ENCODE data around the gene ATP2B1. TPM values are rescaled to one million over a fixed set of nuclear protein-coding genes. Genes with fewer than 3 reads are reported as not detected.

The ATP2B1 gene
- total and polyA plus RNA-seq, 2 donors (not counting 3 experiments of a cell fraction or from before 2014, with no cell fraction given) = 6.4 to 28.0 TPM

DNA sequence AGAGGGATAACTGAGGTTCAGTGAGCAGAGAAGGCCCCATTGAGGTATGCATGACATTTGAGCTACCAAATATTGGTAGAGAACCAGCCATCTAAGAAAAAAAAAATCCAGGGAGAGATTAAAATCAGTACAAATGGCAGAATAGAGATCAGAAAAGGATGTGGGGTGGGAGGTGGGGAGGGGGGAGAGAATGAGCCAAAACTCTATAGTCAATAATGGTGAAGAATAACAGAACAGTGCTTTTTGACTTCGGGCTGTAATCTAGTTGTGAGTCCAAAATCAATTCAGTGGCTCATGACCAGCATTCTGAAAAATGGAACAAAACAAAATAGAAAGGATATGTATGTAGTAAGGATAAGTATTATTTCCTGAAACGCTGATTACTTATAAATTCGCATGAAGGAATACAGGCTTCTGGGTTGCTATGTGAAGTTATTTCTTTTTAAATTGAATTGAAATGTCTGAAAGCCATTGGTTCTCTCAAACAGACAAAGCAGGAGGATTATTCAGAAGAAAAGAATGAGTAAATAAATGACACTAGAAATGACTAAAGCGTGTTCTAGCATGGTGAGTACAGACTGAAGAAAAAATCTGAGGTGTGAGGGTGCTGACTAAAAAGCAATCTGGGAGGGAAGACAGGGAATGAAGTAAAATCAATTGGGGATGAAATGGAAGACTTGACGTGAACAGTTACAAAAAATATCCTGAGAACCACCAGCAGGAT, 72.4 kb downstream of the ATP2B1 start:
- Histone ChIP-seq H3K4me2 (ENCODE audit: insufficient read depth, low read length) (no peak overlapping the region), H3K27ac (ENCODE audit: insufficient read depth, low read depth, low read length) (no peak overlapping the region), H3K4me3 (replicated peaks in 1 of 3; ENCODE audit: insufficient read depth in 1 of 3, low read depth in 1 of 3, low read length in 3 of 3) (no peak overlapping the region), H3K36me3 (ENCODE audit: control insufficient read depth in 2 of 2, extremely low read depth in 1 of 2, insufficient read depth in 2 of 2, low read length in 2 of 2) (no peaks in the 10 kb centered on the region), H2AFZ (ENCODE audit: low read depth, low read length) (no peak overlapping the region), H3K79me2 (ENCODE audit: control insufficient read depth, insufficient read depth, low read length) (no peaks in the 10 kb centered on the region), H4K20me1 (replicated peaks; ENCODE audit: control insufficient read depth, extremely low read depth, insufficient read depth, low read length) (no peaks in the 10 kb centered on the region), H3K9ac (replicated peaks; ENCODE audit: extremely low read depth, insufficient read depth, low read length) (no peak overlapping the region), H3K27me3 (ENCODE audit: control insufficient read depth in 2 of 2, insufficient read depth in 2 of 2, low read length in 2 of 2) (no peaks in the 10 kb centered on the region), H3K9me3 (replicated peaks; ENCODE audit: control insufficient read depth, insufficient read depth, low read length) (no peaks in the 10 kb centered on the region), H3K4me1 (ENCODE audit: control insufficient read depth, extremely low read depth, insufficient read depth, low read length) (no peaks in the 10 kb centered on the region), H3K9me1 (replicated peaks; ENCODE audit: control insufficient read depth, extremely low read depth, insufficient read depth, low read length) (no peaks in the 10 kb centered on the region)
- intact Hi-C loops (cut with micrococcal nuclease) = no loop called here
- no peak for DNase-seq (ENCODE audit: low read depth, low spot score)
- ChIA-PET CTCF (interaction anchor here (0.6 to 2.4 kb wide), 6 partner anchors 8 to 1309 kb away, joined by 3 to 8 read pairs (median 4); no protein-coding TSS in a partner anchor), POLR2A (interaction anchor here (0.6 kb wide), 1 partner anchor 9 kb away, joined by 3 read pairs; no protein-coding TSS in a partner anchor)
- no TSS peak for BruUV-seq (replicated peaks)
- FAIRE-seq = no peak
- dilution Hi-C loops (cut with MboI; ENCODE audit: extremely low pct_ligation_motif_present, low sequenced_read_pairs) = no loop called here
- TF ChIP-seq GATA2 (IDR thresholded peaks at IDR 0.05; ENCODE audit: insufficient read depth, insufficient read length, low read depth, low read length) (no peak), POLR2AphosphoS5 (IDR thresholded peaks at IDR 0.05; ENCODE audit: insufficient read depth, low read depth, low read length) (no peak), MYC (IDR thresholded peaks at IDR 0.05; ENCODE audit: low read depth, low read length) (no peak), FOS (IDR thresholded peaks at IDR 0.05; ENCODE audit: borderline replicate concordance, insufficient read depth, low read length) (no peak)

DNA sequence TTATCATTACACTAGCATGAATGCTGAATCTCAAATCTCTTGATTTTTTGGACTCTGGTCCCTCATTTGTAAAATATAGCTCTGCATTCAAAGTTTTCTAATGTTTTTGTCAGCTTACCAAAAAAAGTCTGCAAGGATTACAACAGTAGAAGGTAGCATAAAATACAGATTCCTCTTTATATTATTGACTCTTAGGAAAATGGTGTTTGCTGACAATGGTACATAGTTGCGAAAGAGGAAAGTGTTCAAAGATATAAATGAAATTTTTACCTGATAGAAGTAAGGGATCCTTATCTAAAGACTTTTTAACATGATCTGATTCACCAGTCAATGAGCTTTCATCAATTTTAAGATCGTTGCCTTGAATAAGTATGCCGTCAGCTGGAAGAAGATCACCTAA, 74.1 kb downstream of the ATP2B1 start:
- no peak for FAIRE-seq
- intact Hi-C loops (cut with micrococcal nuclease) = no loop called here
- no peak overlapping the region for H3K27ac ChIP-seq (ENCODE audit: insufficient read depth, low read depth, low read length)

More for the DNA sequence above, 74.1 kb downstream of the ATP2B1 start:
- dilution Hi-C loops (cut with MboI; ENCODE audit: extremely low pct_ligation_motif_present, low sequenced_read_pairs) = no loop called here
- no peaks in the 10 kb centered on the region for H4K20me1 ChIP-seq (replicated peaks; ENCODE audit: control insufficient read depth, extremely low read depth, insufficient read depth, low read length)
- ChIA-PET CTCF (interaction anchor here (0.6 to 1.4 kb wide), 2 partner anchors 25 to 26 kb away, joined by 3 to 4 read pairs; no protein-coding TSS in a partner anchor), POLR2A (no interaction called here)
- no peaks in the 10 kb centered on the region for H3K9me1 ChIP-seq (replicated peaks; ENCODE audit: control insufficient read depth, extremely low read depth, insufficient read depth, low read length)
- H3K4me3 ChIP-seq (replicated peaks in 1 of 3; ENCODE audit: insufficient read depth in 1 of 3, low read depth in 1 of 3, low read length in 3 of 3) = no peak overlapping the region
- H3K27me3 ChIP-seq (ENCODE audit: control insufficient read depth in 2 of 2, insufficient read depth in 2 of 2, low read length in 2 of 2) = no peaks in the 10 kb centered on the region
- H3K79me2 ChIP-seq (ENCODE audit: control insufficient read depth, insufficient read depth, low read length) = no peaks in the 10 kb centered on the region
- no peak overlapping the region for H3K4me2 ChIP-seq (ENCODE audit: insufficient read depth, low read length)
- H3K9ac ChIP-seq (replicated peaks; ENCODE audit: extremely low read depth, insufficient read depth, low read length) = no peak overlapping the region
- H2AFZ ChIP-seq (ENCODE audit: low read depth, low read length) = no peak overlapping the region
- no peak for DNase-seq (ENCODE audit: low read depth, low spot score)
- TF ChIP-seq FOS (IDR thresholded peaks at IDR 0.05; ENCODE audit: borderline replicate concordance, insufficient read depth, low read length) (no peak), GATA2 (IDR thresholded peaks at IDR 0.05; ENCODE audit: insufficient read depth, insufficient read length, low read depth, low read length) (no peak), EZH2 (IDR thresholded peaks at IDR 0.05; ENCODE audit: borderline replicate concordance, low read depth, low read length, severe bottlenecking) (no peak), POLR2AphosphoS5 (IDR thresholded peaks at IDR 0.05; ENCODE audit: insufficient read depth, low read depth, low read length) (no peak), MYC (IDR thresholded peaks at IDR 0.05; ENCODE audit: low read depth, low read length) (no peak), JUN (IDR thresholded peaks at IDR 0.05; ENCODE audit: borderline replicate concordance, insufficient read depth, insufficient read length, low read depth) (no peak), POLR2A (IDR thresholded peaks at IDR 0.05; ENCODE audit: low read depth, low read length) (no peak)
- TF ChIP-seq, protein P1, sequence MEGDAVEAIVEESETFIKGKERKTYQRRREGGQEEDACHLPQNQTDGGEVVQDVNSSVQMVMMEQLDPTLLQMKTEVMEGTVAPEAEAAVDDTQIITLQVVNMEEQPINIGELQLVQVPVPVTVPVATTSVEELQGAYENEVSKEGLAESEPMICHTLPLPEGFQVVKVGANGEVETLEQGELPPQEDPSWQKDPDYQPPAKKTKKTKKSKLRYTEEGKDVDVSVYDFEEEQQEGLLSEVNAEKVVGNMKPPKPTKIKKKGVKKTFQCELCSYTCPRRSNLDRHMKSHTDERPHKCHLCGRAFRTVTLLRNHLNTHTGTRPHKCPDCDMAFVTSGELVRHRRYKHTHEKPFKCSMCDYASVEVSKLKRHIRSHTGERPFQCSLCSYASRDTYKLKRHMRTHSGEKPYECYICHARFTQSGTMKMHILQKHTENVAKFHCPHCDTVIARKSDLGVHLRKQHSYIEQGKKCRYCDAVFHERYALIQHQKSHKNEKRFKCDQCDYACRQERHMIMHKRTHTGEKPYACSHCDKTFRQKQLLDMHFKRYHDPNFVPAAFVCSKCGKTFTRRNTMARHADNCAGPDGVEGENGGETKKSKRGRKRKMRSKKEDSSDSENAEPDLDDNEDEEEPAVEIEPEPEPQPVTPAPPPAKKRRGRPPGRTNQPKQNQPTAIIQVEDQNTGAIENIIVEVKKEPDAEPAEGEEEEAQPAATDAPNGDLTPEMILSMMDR (IDR thresholded peaks at IDR 0.05; ENCODE audit: extremely low read depth in 1 of 2, insufficient read depth in 1 of 2, low read depth in 1 of 2, low read length in 2 of 2) = no peak
- TF ChIP-seq, protein P2, sequence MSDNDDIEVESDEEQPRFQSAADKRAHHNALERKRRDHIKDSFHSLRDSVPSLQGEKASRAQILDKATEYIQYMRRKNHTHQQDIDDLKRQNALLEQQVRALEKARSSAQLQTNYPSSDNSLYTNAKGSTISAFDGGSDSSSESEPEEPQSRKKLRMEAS (IDR thresholded peaks at IDR 0.05; ENCODE audit: insufficient read depth, insufficient read length) = no peak
- H3K4me1 ChIP-seq (ENCODE audit: control insufficient read depth, extremely low read depth, insufficient read depth, low read length) = no peaks in the 10 kb centered on the region
- no TSS peak for BruUV-seq (replicated peaks)
- H3K9me3 ChIP-seq (replicated peaks; ENCODE audit: control insufficient read depth, insufficient read depth, low read length) = no peaks in the 10 kb centered on the region
- H3K36me3 ChIP-seq (ENCODE audit: control insufficient read depth in 2 of 2, extremely low read depth in 1 of 2, insufficient read depth in 2 of 2, low read length in 2 of 2) = no peaks in the 10 kb centered on the region

Data from endothelial cell of umbilical vein (primary cell).